Measurements from ENCODE around the gene IPPK.

The IPPK gene

GRCh38 chr9:92709240-92709639 lies 39.3 kb upstream of the IPPK start:
- TF ChIP-seq ZNF394 (tag by site-specific recombination; IDR thresholded peaks at IDR 0.05; ENCODE audit: borderline replicate concordance) (no peak), ZNF785 (tag by site-specific recombination; IDR thresholded peaks at IDR 0.05) (no peak), ZNF433 (tag by site-specific recombination; IDR thresholded peaks at IDR 0.05; ENCODE audit: low read depth) (no peak), ZBTB49 (tag by site-specific recombination; IDR thresholded peaks at IDR 0.05; ENCODE audit: low read depth) (no peak), ZNF19 (tag by site-specific recombination; IDR thresholded peaks at IDR 0.05; ENCODE audit: low read depth) (no peak), ZSCAN16 (tag by site-specific recombination; IDR thresholded peaks at IDR 0.05) (no peak), KLF9 (tag by site-specific recombination; IDR thresholded peaks at IDR 0.05; ENCODE audit: low read depth) (no peak), ZNF48 (tag by site-specific recombination; IDR thresholded peaks at IDR 0.05) (no peak), ZNF473 (tag by site-specific recombination; IDR thresholded peaks at IDR 0.05) (no peak), ZNF37A (tag by site-specific recombination; IDR thresholded peaks at IDR 0.05) (no peak), ZNF175 (tag by site-specific recombination; IDR thresholded peaks at IDR 0.05) (no peak)
- ChIA-PET POLR2A (no interaction called here), CTCF (interaction anchor here (0.5 to 1.4 kb wide), 2 partner anchors 78 to 82 kb away, joined by 3 read pairs; no protein-coding TSS in a partner anchor)
- Histone ChIP-seq H3K36me3 (ENCODE audit: control insufficient read depth in 2 of 2, insufficient read depth in 1 of 2, low read length in 2 of 2) (peaks cover 0 to 48% of the 10 kb centered on the region in 2 experiments; a peak in 1 of 3 replicates), H3K27ac (ENCODE audit: extremely low read depth, low read depth, low read length) (no peak overlapping the region), H3K4me3 (ENCODE audit: low read depth, low read length) (no peak overlapping the region), H3K9me3 (ENCODE audit: control insufficient read depth, insufficient read depth, low read depth, low read length) (no peaks in the 10 kb centered on the region), H3K4me1 (ENCODE audit: control insufficient read depth, insufficient read depth, low read length) (no peaks in the 10 kb centered on the region)

DNA sequence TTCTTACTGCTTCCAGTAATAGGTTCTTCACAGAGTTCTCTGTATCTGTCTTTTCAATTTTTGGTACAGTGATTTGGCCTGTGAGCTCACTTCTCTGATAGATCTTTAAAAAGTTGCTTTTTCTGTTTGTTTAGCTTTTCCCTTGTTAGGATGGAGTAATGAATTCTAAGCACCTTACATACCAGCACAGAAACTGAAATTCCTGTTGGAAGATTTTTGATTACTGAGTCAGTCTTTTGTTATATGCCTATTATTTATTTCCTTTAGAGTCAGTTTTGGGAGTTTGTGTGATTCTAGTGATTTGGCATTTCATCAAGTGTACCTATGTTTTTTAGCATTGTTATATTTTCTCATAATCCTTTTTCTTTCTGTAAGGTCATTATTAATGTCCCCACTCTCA lies 37.6 kb upstream of the IPPK start:
- ChIA-PET POLR2A (no interaction called here), CTCF (interaction anchor here (0.6 to 1.8 kb wide), 7 partner anchors 9 to 895 kb away, joined by 3 to 11 read pairs (median 4); no protein-coding TSS in a partner anchor)
- Histone ChIP-seq H3K4me1 (ENCODE audit: control insufficient read depth, insufficient read depth, low read length) (no peaks in the 10 kb centered on the region), H3K9me3 (ENCODE audit: control insufficient read depth, insufficient read depth, low read depth, low read length) (no peaks in the 10 kb centered on the region), H3K4me3 (ENCODE audit: low read depth, low read length) (no peak overlapping the region), H3K36me3 (ENCODE audit: control insufficient read depth in 2 of 2, insufficient read depth in 1 of 2, low read length in 2 of 2) (peaks cover 0 to 32% of the 10 kb centered on the region in 2 experiments; a peak in 1 of 3 replicates), H3K27ac (ENCODE audit: extremely low read depth, low read depth, low read length) (no peak overlapping the region)
- TF ChIP-seq ZNF274 (IDR thresholded peaks at IDR 0.05; ENCODE audit: low read length) (no peak), ZNF274 (tag by site-specific recombination; IDR thresholded peaks at IDR 0.05; ENCODE audit: borderline replicate concordance) (no peak), ZNF501 (tag by site-specific recombination; IDR thresholded peaks at IDR 0.05) (no peak), WT1 (tag by site-specific recombination; IDR thresholded peaks at IDR 0.05) (no peak), ZNF311 (tag by site-specific recombination; IDR thresholded peaks at IDR 0.05; ENCODE audit: borderline replicate concordance) (no peak), ZNF837 (tag by site-specific recombination; IDR thresholded peaks at IDR 0.05) (no peak), ZNF292 (tag by site-specific recombination; IDR thresholded peaks at IDR 0.05; ENCODE audit: borderline replicate concordance, low read depth) (no peak), ATF2 (tag by site-specific recombination; IDR thresholded peaks at IDR 0.05; ENCODE audit: low read depth) (no peak), ZFHX2 (tag by site-specific recombination; conservative IDR thresholded peaks at IDR 0.05) (no peak), GLIS1 (tag by site-specific recombination; IDR thresholded peaks at IDR 0.05) (no peak)
- TF ChIP-seq, protein P1, sequence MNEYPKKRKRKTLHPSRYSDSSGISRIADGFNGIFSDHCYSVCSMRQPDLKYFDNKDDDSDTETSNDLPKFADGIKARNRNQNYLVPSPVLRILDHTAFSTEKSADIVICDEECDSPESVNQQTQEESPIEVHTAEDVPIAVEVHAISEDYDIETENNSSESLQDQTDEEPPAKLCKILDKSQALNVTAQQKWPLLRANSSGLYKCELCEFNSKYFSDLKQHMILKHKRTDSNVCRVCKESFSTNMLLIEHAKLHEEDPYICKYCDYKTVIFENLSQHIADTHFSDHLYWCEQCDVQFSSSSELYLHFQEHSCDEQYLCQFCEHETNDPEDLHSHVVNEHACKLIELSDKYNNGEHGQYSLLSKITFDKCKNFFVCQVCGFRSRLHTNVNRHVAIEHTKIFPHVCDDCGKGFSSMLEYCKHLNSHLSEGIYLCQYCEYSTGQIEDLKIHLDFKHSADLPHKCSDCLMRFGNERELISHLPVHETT (tag by site-specific recombination; IDR thresholded peaks at IDR 0.05) = no peak
- TF ChIP-seq, protein P2, sequence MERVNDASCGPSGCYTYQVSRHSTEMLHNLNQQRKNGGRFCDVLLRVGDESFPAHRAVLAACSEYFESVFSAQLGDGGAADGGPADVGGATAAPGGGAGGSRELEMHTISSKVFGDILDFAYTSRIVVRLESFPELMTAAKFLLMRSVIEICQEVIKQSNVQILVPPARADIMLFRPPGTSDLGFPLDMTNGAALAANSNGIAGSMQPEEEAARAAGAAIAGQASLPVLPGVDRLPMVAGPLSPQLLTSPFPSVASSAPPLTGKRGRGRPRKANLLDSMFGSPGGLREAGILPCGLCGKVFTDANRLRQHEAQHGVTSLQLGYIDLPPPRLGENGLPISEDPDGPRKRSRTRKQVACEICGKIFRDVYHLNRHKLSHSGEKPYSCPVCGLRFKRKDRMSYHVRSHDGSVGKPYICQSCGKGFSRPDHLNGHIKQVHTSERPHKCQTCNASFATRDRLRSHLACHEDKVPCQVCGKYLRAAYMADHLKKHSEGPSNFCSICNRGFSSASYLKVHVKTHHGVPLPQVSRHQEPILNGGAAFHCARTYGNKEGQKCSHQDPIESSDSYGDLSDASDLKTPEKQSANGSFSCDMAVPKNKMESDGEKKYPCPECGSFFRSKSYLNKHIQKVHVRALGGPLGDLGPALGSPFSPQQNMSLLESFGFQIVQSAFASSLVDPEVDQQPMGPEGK (tag by site-specific recombination; IDR thresholded peaks at IDR 0.05) = no peak
- TF ChIP-seq, protein P3, sequence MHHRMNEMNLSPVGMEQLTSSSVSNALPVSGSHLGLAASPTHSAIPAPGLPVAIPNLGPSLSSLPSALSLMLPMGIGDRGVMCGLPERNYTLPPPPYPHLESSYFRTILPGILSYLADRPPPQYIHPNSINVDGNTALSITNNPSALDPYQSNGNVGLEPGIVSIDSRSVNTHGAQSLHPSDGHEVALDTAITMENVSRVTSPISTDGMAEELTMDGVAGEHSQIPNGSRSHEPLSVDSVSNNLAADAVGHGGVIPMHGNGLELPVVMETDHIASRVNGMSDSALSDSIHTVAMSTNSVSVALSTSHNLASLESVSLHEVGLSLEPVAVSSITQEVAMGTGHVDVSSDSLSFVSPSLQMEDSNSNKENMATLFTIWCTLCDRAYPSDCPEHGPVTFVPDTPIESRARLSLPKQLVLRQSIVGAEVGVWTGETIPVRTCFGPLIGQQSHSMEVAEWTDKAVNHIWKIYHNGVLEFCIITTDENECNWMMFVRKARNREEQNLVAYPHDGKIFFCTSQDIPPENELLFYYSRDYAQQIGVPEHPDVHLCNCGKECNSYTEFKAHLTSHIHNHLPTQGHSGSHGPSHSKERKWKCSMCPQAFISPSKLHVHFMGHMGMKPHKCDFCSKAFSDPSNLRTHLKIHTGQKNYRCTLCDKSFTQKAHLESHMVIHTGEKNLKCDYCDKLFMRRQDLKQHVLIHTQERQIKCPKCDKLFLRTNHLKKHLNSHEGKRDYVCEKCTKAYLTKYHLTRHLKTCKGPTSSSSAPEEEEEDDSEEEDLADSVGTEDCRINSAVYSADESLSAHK (tag by site-specific recombination; IDR thresholded peaks at IDR 0.05) = no peak

Data from HEK293 (cell line).